ENCODE measurements around the gene TUSC2. TPM values are rescaled to one million over a fixed set of nuclear protein-coding genes. Genes with fewer than 3 reads are reported as not detected.
"Not testable (repeated sequence)": the region's sequence is repeated elsewhere in the genome, so short reads cannot be mapped to it uniquely, and the experiment has no call there.

Gene TUSC2
- total RNA-seq, 3 donors from 2014 or later (not counting 1 experiment from before 2014, with no cell fraction given) = 18.4 to 23.4 (median 21.3) TPM

- Mint-ChIP-seq H3K9me3 (no peaks in the 10 kb centered on the region), H3K4me3 (peak overlapping the region; percentile 22), H3K4me1 (peaks cover 22 to 32% of the 10 kb centered on the region in 2 donors), H3K27ac (peak overlapping the region; percentile 60 to 87), H3K36me3 (no peaks in the 10 kb centered on the region), H3K27me3 (ENCODE audit: low read depth in 2 of 2) (no peaks in the 10 kb centered on the region)
- Histone ChIP-seq H3K27me3 (ENCODE audit: control insufficient read depth, insufficient read depth, low read length) (no peaks in the 10 kb centered on the region), H3K36me3 (ENCODE audit: control insufficient read depth, insufficient read depth, low read length) (no peaks in the 10 kb centered on the region), H3K4me1 (ENCODE audit: control insufficient read depth, insufficient read depth, low read length) (peaks cover 56% of the 10 kb centered on the region), H3K27ac (ENCODE audit: low read length) (peak overlapping the region; percentile 39), H3K4me3 (ENCODE audit: low read length) (no peak overlapping the region), H3K9me3 (ENCODE audit: control insufficient read depth, insufficient read depth, low read length) (no peaks in the 10 kb centered on the region)
- no peak for TF ChIP-seq CTCF (IDR thresholded peaks at IDR 0.05)
- WGBS (ENCODE audit: insufficient coverage) = 58% methylated on average over 9 of the region's 9 CpGs
- DNase-seq (peak in 1 of 2 donors; percentile 76), ATAC-seq (peak in 1 of 3 donors; percentile 32)
- intact Hi-C loops (cut with micrococcal nuclease) = no loop called here
These were observed 11.3 kb downstream of the TUSC2 start for GRCh38 chr3:50316657-50317242.

- Mint-ChIP-seq H3K27me3 (ENCODE audit: low read depth in 2 of 2) (no peaks in the 10 kb centered on the region), H3K4me1 (peaks cover 22 to 23% of the 10 kb centered on the region in 2 donors), H3K9me3 (no peaks in the 10 kb centered on the region), H3K36me3 (no peaks in the 10 kb centered on the region), H3K27ac (peak overlapping the region in 1 of 2 donors; percentile 50), H3K4me3 (no peak overlapping the region)
- Histone ChIP-seq H3K27ac (ENCODE audit: low read length) (no peak overlapping the region), H3K4me1 (ENCODE audit: control insufficient read depth, insufficient read depth, low read length) (peaks cover 40% of the 10 kb centered on the region), H3K27me3 (ENCODE audit: control insufficient read depth, insufficient read depth, low read length) (no peaks in the 10 kb centered on the region), H3K36me3 (ENCODE audit: control insufficient read depth, insufficient read depth, low read length) (no peaks in the 10 kb centered on the region), H3K4me3 (ENCODE audit: low read length) (no peak overlapping the region), H3K9me3 (ENCODE audit: control insufficient read depth, insufficient read depth, low read length) (no peaks in the 10 kb centered on the region)
- intact Hi-C loops (cut with micrococcal nuclease) = no loop called here
- DNase-seq (no peak), ATAC-seq (no peak)
- WGBS (ENCODE audit: insufficient coverage) = 100% methylated on average over 4 of the region's 4 CpGs
- TF ChIP-seq CTCF (IDR thresholded peaks at IDR 0.05) = no peak
These were observed 13.2 kb downstream of the TUSC2 start for GRCh38 chr3:50314816-50315215.

- no peak overlapping the region for H3K4me3 Mint-ChIP-seq
- no peak for ATAC-seq
- TF ChIP-seq CTCF (IDR thresholded peaks at IDR 0.05) = no peak
- no peak for DNase-seq
- WGBS (ENCODE audit: insufficient coverage) = 94% methylated on average over 3 of the region's 3 CpGs
- peak overlapping the region in 1 of 2 donors; percentile 33 for H3K27ac Mint-ChIP-seq
- Histone ChIP-seq H3K36me3 (ENCODE audit: control insufficient read depth, insufficient read depth, low read length) (no peaks in the 10 kb centered on the region), H3K4me3 (ENCODE audit: low read length) (no peak overlapping the region), H3K27me3 (ENCODE audit: control insufficient read depth, insufficient read depth, low read length) (no peaks in the 10 kb centered on the region), H3K9me3 (ENCODE audit: control insufficient read depth, insufficient read depth, low read length) (no peaks in the 10 kb centered on the region), H3K4me1 (ENCODE audit: control insufficient read depth, insufficient read depth, low read length) (peaks cover 36% of the 10 kb centered on the region), H3K27ac (ENCODE audit: low read length) (no peak overlapping the region)
- no peaks in the 10 kb centered on the region for H3K36me3 Mint-ChIP-seq
- no peaks in the 10 kb centered on the region for H3K9me3 Mint-ChIP-seq
- H3K4me1 Mint-ChIP-seq = peaks cover 19 to 21% of the 10 kb centered on the region in 2 donors
- no peaks in the 10 kb centered on the region for H3K27me3 Mint-ChIP-seq (ENCODE audit: low read depth in 2 of 2)
- intact Hi-C loops (cut with micrococcal nuclease) = no loop called here
These were observed 13.7 kb downstream of the TUSC2 start for GRCh38 chr3:50314342-50314741.

- ATAC-seq; DNase-seq; intact Hi-C loops (cut with micrococcal nuclease); H3K4me3 Mint-ChIP-seq; H3K36me3 Mint-ChIP-seq; H3K4me3 ChIP-seq (ENCODE audit: low read length); H3K27ac ChIP-seq (ENCODE audit: low read length); H3K4me1 Mint-ChIP-seq; H3K27ac Mint-ChIP-seq; H3K27me3 Mint-ChIP-seq (ENCODE audit: low read depth in 2 of 2); H3K9me3 ChIP-seq (ENCODE audit: control insufficient read depth, insufficient read depth, low read length); H3K9me3 Mint-ChIP-seq; H3K36me3 ChIP-seq (ENCODE audit: control insufficient read depth, insufficient read depth, low read length); H3K27me3 ChIP-seq (ENCODE audit: control insufficient read depth, insufficient read depth, low read length): not testable (repeated sequence)
- H3K4me1 ChIP-seq (ENCODE audit: control insufficient read depth, insufficient read depth, low read length) = peaks cover 14% of the 10 kb centered on the region
- WGBS (ENCODE audit: insufficient coverage) = 95% methylated on average over 9 of the region's 32 CpGs
These were observed 16.0 kb downstream of the TUSC2 start for GRCh38 chr3:50312041-50312440.

Data from natural killer cell (primary cell).